ENCODE measurements around the gene FER1L5.

Gene FER1L5

DNA sequence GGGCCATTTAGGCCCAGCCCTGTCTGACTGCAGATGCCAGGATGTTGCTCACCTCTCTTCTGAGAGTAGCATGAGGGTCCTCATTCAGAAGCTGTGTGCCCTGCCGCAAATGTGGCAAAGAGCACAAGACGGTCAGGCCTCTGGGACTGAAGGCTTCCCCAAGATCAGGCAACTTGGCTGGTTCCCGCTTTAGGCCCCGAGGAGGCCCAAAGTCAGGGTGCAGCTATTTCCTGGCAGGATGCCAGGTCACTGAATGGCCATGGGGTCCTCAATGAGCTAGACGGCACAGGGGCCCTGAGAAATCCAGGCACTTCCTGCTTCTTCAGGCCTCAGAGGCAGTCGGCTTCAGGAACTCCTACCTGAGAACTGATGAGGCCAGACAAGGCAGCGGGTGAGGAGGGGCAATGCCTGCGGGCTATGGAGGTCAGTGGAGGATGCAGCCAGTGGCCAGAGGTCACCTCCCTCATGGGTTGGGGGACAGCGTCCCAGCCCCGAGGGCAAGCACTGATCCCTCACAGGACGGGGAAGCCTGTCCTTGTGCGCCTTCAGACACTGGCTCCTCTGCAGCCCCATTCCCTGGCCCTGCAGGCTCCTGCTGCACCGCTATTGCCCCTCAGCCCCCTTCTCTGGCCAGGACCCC, 52.4 kb downstream of the FER1L5 start:
- H3K36me3 ChIP-seq (ENCODE audit: control insufficient read depth in 5 of 5, insufficient read depth in 5 of 5, low read length in 5 of 5): no peaks in the 10 kb centered on the region

DNA sequence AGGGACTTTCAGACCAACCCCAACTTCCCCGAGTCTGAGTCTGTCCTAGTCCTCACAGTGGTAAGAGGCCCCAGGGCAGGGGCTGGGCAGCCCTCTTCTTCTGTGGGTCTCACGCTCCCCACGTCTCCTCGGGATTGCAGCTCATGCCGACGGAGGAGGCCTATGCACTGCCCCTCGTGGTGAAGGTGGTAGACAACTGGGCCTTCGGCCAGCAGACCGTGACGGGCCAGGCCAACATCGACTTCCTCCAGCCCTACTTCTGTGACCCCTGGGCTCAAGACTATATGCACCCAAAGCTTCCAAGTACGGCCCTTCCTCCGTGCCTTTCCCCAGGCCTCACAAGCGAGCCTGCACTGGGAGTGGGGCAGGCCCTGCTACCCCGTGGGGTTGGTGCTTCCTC, 53.0 kb downstream of the FER1L5 start:
- H3K27ac ChIP-seq (ENCODE audit: low read depth, low read length): no peak overlapping the region
- no peaks in the 10 kb centered on the region for H3K4me1 ChIP-seq (ENCODE audit: control insufficient read depth in 5 of 5, insufficient read depth in 5 of 5, low read length in 5 of 5)
- H3K9me3 ChIP-seq (ENCODE audit: control insufficient read depth in 5 of 5, low read length in 5 of 5): no peaks in the 10 kb centered on the region
- no peak overlapping the region for H3K9ac ChIP-seq (ENCODE audit: low read length in 5 of 5)
- H3K27me3 ChIP-seq (ENCODE audit: control insufficient read depth in 5 of 5, insufficient read depth in 4 of 5, low read length in 5 of 5): no peaks in the 10 kb centered on the region
- no peak overlapping the region for H3K4me3 ChIP-seq (ENCODE audit: low read depth in 1 of 5, low read length in 5 of 5)
- peaks cover 0 to 3% (median 0%) of the 10 kb centered on the region in 5 donors for H3K36me3 ChIP-seq (ENCODE audit: control insufficient read depth in 5 of 5, insufficient read depth in 5 of 5, low read length in 5 of 5)

More for the DNA sequence above, 52.4 kb downstream of the FER1L5 start:
- Histone ChIP-seq H3K4me3 (ENCODE audit: low read depth in 1 of 5, low read length in 5 of 5) (no peak overlapping the region), H3K9ac (ENCODE audit: low read length in 5 of 5) (no peak overlapping the region), H3K9me3 (ENCODE audit: control insufficient read depth in 5 of 5, low read length in 5 of 5) (no peaks in the 10 kb centered on the region), H3K27ac (ENCODE audit: low read depth, low read length) (no peak overlapping the region), H3K27me3 (ENCODE audit: control insufficient read depth in 5 of 5, insufficient read depth in 4 of 5, low read length in 5 of 5) (no peaks in the 10 kb centered on the region), H3K4me1 (ENCODE audit: control insufficient read depth in 5 of 5, insufficient read depth in 5 of 5, low read length in 5 of 5) (no peaks in the 10 kb centered on the region)

DNA sequence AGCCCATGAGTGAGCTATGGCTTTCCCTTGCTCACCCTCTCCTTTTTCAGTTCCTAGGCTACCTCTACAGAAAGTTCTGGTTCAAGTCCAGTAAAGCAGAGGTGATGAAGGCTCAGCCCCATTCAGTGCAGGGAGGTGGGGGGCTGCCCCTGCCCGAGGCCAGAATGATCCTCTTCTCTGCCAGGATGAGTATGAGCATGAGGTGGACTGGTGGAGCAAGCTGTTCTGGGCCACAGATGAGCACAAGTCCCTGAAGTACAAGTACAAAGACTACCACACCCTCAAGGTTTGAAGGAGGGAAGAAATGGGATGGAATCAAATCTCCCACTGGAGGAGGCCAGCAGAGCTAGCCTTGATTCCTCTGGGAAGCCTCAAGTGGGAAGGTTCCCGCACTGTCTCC, 54.9 kb downstream of the FER1L5 start:
- Histone ChIP-seq H3K4me3 (ENCODE audit: low read depth in 1 of 5, low read length in 5 of 5) (no peak overlapping the region), H3K27me3 (ENCODE audit: control insufficient read depth in 5 of 5, insufficient read depth in 4 of 5, low read length in 5 of 5) (no peaks in the 10 kb centered on the region), H3K4me1 (ENCODE audit: control insufficient read depth in 5 of 5, insufficient read depth in 5 of 5, low read length in 5 of 5) (no peaks in the 10 kb centered on the region), H3K9me3 (ENCODE audit: control insufficient read depth in 5 of 5, low read length in 5 of 5) (no peaks in the 10 kb centered on the region), H3K36me3 (ENCODE audit: control insufficient read depth in 5 of 5, insufficient read depth in 5 of 5, low read length in 5 of 5) (peaks cover 0 to 12% (median 8%) of the 10 kb centered on the region in 5 donors), H3K27ac (ENCODE audit: low read depth, low read length) (no peak overlapping the region), H3K9ac (ENCODE audit: low read length in 5 of 5) (no peak overlapping the region)

- no peak overlapping the region for H3K27ac ChIP-seq (ENCODE audit: low read depth, low read length)
- peaks cover 0 to 20% (median 17%) of the 10 kb centered on the region in 5 donors for H3K36me3 ChIP-seq (ENCODE audit: control insufficient read depth in 5 of 5, insufficient read depth in 5 of 5, low read length in 5 of 5)
- no peak overlapping the region for H3K4me3 ChIP-seq (ENCODE audit: low read depth in 1 of 5, low read length in 5 of 5)
- no peaks in the 10 kb centered on the region for H3K9me3 ChIP-seq (ENCODE audit: control insufficient read depth in 5 of 5, low read length in 5 of 5)
- H3K9ac ChIP-seq (ENCODE audit: low read length in 5 of 5): no peak overlapping the region
- H3K4me1 ChIP-seq (ENCODE audit: control insufficient read depth in 5 of 5, insufficient read depth in 5 of 5, low read length in 5 of 5): no peaks in the 10 kb centered on the region
- H3K27me3 ChIP-seq (ENCODE audit: control insufficient read depth in 5 of 5, insufficient read depth in 4 of 5, low read length in 5 of 5): no peaks in the 10 kb centered on the region
These were observed 55.8 kb downstream of the FER1L5 start for GRCh38 chr2:96698221-96698861.

DNA sequence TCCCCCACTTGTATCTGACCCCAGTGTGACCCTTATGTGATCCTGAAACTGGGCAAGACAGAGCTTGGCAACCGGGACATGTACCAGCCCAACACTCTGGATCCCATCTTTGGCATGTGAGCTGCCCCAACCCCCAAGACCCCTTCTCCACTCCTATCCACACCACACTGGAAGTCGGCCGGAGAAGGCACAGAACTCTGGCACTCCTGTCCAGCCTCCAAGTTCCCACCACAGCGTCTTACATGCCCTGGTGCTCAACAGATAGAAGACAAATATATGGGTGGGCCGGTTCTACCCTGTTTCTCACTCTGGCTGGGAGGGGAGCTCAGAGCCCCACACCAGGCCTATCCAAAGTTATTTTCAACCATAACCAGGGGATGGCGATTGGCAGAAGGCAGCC, 56.5 kb downstream of the FER1L5 start:
- Histone ChIP-seq H3K4me1 (ENCODE audit: control insufficient read depth in 5 of 5, insufficient read depth in 5 of 5, low read length in 5 of 5) (no peaks in the 10 kb centered on the region), H3K36me3 (ENCODE audit: control insufficient read depth in 5 of 5, insufficient read depth in 5 of 5, low read length in 5 of 5) (peaks cover 0 to 22% (median 20%) of the 10 kb centered on the region in 5 donors), H3K27me3 (ENCODE audit: control insufficient read depth in 5 of 5, insufficient read depth in 4 of 5, low read length in 5 of 5) (no peaks in the 10 kb centered on the region), H3K4me3 (ENCODE audit: low read depth in 1 of 5, low read length in 5 of 5) (no peak overlapping the region), H3K27ac (ENCODE audit: low read depth, low read length) (no peak overlapping the region), H3K9me3 (ENCODE audit: control insufficient read depth in 5 of 5, low read length in 5 of 5) (no peaks in the 10 kb centered on the region), H3K9ac (ENCODE audit: low read length in 5 of 5) (no peak overlapping the region)

- Histone ChIP-seq H3K27me3 (ENCODE audit: control insufficient read depth in 5 of 5, insufficient read depth in 4 of 5, low read length in 5 of 5) (no peaks in the 10 kb centered on the region), H3K9ac (ENCODE audit: low read length in 5 of 5) (no peak overlapping the region), H3K4me1 (ENCODE audit: control insufficient read depth in 5 of 5, insufficient read depth in 5 of 5, low read length in 5 of 5) (no peaks in the 10 kb centered on the region), H3K9me3 (ENCODE audit: control insufficient read depth in 5 of 5, low read length in 5 of 5) (no peaks in the 10 kb centered on the region), H3K36me3 (ENCODE audit: control insufficient read depth in 5 of 5, insufficient read depth in 5 of 5, low read length in 5 of 5) (peaks cover 0 to 28% (median 20%) of the 10 kb centered on the region in 5 donors), H3K27ac (ENCODE audit: low read depth, low read length) (no peak overlapping the region), H3K4me3 (ENCODE audit: low read depth in 1 of 5, low read length in 5 of 5) (no peak overlapping the region)
These were observed 57.1 kb downstream of the FER1L5 start for GRCh38 chr2:96699621-96700020.

- no peaks in the 10 kb centered on the region for H3K4me1 ChIP-seq (ENCODE audit: control insufficient read depth in 5 of 5, insufficient read depth in 5 of 5, low read length in 5 of 5)
- no peak overlapping the region for H3K27ac ChIP-seq (ENCODE audit: low read depth, low read length)
- peaks cover 0 to 32% (median 24%) of the 10 kb centered on the region in 5 donors for H3K36me3 ChIP-seq (ENCODE audit: control insufficient read depth in 5 of 5, insufficient read depth in 5 of 5, low read length in 5 of 5)
- H3K4me3 ChIP-seq (ENCODE audit: low read depth in 1 of 5, low read length in 5 of 5): no peak overlapping the region
- H3K9me3 ChIP-seq (ENCODE audit: control insufficient read depth in 5 of 5, low read length in 5 of 5): no peaks in the 10 kb centered on the region
- no peaks in the 10 kb centered on the region for H3K27me3 ChIP-seq (ENCODE audit: control insufficient read depth in 5 of 5, insufficient read depth in 4 of 5, low read length in 5 of 5)
- H3K9ac ChIP-seq (ENCODE audit: low read length in 5 of 5): no peak overlapping the region
These were observed 57.5 kb downstream of the FER1L5 start for GRCh38 chr2:96700086-96700485.

GRCh38 chr2:96701636-96702035, 59.1 kb downstream of the FER1L5 start:
- no peak overlapping the region for H3K9ac ChIP-seq (ENCODE audit: low read length in 5 of 5)
- H3K27me3 ChIP-seq (ENCODE audit: control insufficient read depth in 5 of 5, insufficient read depth in 4 of 5, low read length in 5 of 5): no peaks in the 10 kb centered on the region
- peaks cover 4 to 47% (median 39%) of the 10 kb centered on the region in 5 donors for H3K36me3 ChIP-seq (ENCODE audit: control insufficient read depth in 5 of 5, insufficient read depth in 5 of 5, low read length in 5 of 5)
- no peak overlapping the region for H3K27ac ChIP-seq (ENCODE audit: low read depth, low read length)
- no peak overlapping the region for H3K4me3 ChIP-seq (ENCODE audit: low read depth in 1 of 5, low read length in 5 of 5)
- no peaks in the 10 kb centered on the region for H3K9me3 ChIP-seq (ENCODE audit: control insufficient read depth in 5 of 5, low read length in 5 of 5)
- H3K4me1 ChIP-seq (ENCODE audit: control insufficient read depth in 5 of 5, insufficient read depth in 5 of 5, low read length in 5 of 5): no peaks in the 10 kb centered on the region

DNA sequence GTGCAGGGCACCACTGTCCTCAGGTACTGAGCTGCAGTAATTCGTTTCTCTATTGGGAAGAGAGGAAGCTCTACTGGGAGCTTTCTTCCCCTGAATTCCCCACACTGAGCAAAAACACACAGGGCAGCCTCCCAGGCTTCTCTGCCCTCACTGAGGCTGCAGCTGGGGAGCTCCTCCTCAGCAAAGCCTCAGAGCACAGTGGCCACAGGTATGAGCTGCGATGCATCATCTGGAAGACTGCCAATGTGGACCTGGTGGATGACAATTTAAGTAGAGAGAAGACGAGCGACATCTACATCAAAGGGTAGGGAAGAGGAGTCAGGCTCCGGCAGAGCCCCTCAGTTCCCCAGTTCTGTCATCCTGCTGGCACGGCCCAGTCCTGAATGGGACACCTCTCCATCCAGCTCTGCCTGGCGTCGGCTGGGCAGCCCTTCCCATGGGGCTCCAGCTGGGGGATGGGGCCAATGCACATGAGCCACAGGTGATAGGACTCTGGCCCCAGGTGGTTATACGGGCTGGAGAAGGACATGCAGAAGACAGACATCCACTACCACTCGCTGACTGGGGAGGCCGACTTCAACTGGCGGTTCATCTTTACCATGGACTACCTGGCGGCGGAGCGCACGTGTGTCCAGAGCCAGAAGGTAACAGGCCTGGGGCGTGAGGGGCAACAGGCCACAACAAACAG, 59.7 kb downstream of the FER1L5 start:
- Histone ChIP-seq H3K36me3 (ENCODE audit: control insufficient read depth in 5 of 5, insufficient read depth in 5 of 5, low read length in 5 of 5) (peaks cover 4 to 53% (median 45%) of the 10 kb centered on the region in 5 donors), H3K9ac (ENCODE audit: low read length in 5 of 5) (no peak overlapping the region)

More for the DNA sequence above, 59.7 kb downstream of the FER1L5 start:
- Histone ChIP-seq H3K4me1 (ENCODE audit: control insufficient read depth in 5 of 5, insufficient read depth in 5 of 5, low read length in 5 of 5) (no peaks in the 10 kb centered on the region), H3K27me3 (ENCODE audit: control insufficient read depth in 5 of 5, insufficient read depth in 4 of 5, low read length in 5 of 5) (no peaks in the 10 kb centered on the region), H3K27ac (ENCODE audit: low read depth, low read length) (no peak overlapping the region), H3K9me3 (ENCODE audit: control insufficient read depth in 5 of 5, low read length in 5 of 5) (no peaks in the 10 kb centered on the region), H3K4me3 (ENCODE audit: low read depth in 1 of 5, low read length in 5 of 5) (no peak overlapping the region)

Data from subcutaneous abdominal adipose tissue (tissue), 5 donors.